AG04450 (cell line): ENCODE data around the gene PLAGL1. TPM values are rescaled to one million over a fixed set of nuclear protein-coding genes. Genes with fewer than 3 reads are reported as not detected.

ENCODE experiments used
- CTCF ChIA-PET: fragments of 300-600, 350-600 bp; formaldehyde crosslinking; extraction: SDS; loops from one replicate; lab custom pipeline; 2022; ENCODE audit warnings: antibody characterized with exemption, inconsistent platforms; lab: Charles Lee
- POLR2A ChIA-PET: fragments of 350-600 bp; formaldehyde crosslinking; extraction: SDS; loops from one replicate; lab custom pipeline; 2021; ENCODE audit warnings: antibody characterized with exemption, inconsistent platforms; lab: Yijun Ruan, JAX
- DNase-seq: peaks from one replicate; pipeline ENCODE4 v3.0.0-alpha.2; 2011; ENCODE audit warnings: low read depth, low spot score
- H3K27ac ChIP-seq: one replicate; pipeline ENCODE4 v1.5.1; 2012; ENCODE audit warnings: low read depth, low read length, control low read depth
- H3K27me3 ChIP-seq: one replicate; pipeline ENCODE4 v1.6.0; 2012; ENCODE audit warnings: low read length; ENCODE audit not compliant: control insufficient read depth, insufficient read depth
- H3K4me3 ChIP-seq: 2 replicates; pipeline ENCODE4 v1.5.1; 2011; ENCODE audit warnings: mild to moderate bottlenecking, low read depth, low read length, control low read depth
- H3K9me3 ChIP-seq: 2 replicates; pipeline ENCODE4 v1.5.1; 2012; ENCODE audit warnings: low read length; ENCODE audit not compliant: control insufficient read depth, insufficient read depth
- CTCF ChIP-seq: IDR thresholded peaks from 2 replicates; pipeline ENCODE4 v1.5.1; 2011; ENCODE audit warnings: low read depth, low read length, control low read depth, inconsistent platforms
- polyA plus RNA-seq: library from polyadenylated mRNA; depleted of rRNA; stranded (reverse); fragments of >200 nt; gene quantifications from 2 replicates; pipeline ENCODE4 v1.2.3, GENCODE V29; 2011

The PLAGL1 gene
- polyA plus RNA-seq, 1 experiment = 31.6 TPM

GRCh38 chr6:143957679-143958274 lies 50.3 kb downstream of the PLAGL1 start:
- ChIA-PET POLR2A (no interaction called here), CTCF (interaction anchor here (1.1 to 2.7 kb wide), 2 partner anchors 18 kb away, joined by 3 to 9 read pairs; no protein-coding TSS in a partner anchor)
- no peak for DNase-seq
- H3K27ac ChIP-seq = no peak overlapping the region
- H3K9me3 ChIP-seq = no peaks in the 10 kb centered on the region
- TF ChIP-seq CTCF = no peak
- no peak overlapping the region for H3K4me3 ChIP-seq
- H3K27me3 ChIP-seq = peaks cover 11% of the 10 kb centered on the region

- POLR2A ChIA-PET = no interaction called here
- H3K4me3 ChIP-seq = no peak overlapping the region
- DNase-seq = no peak
- CTCF ChIA-PET = interaction anchor here (2.7 kb wide), 1 partner anchor 16 kb away, joined by 9 read pairs; no protein-coding TSS in a partner anchor
- no peaks in the 10 kb centered on the region for H3K9me3 ChIP-seq
- peaks cover 10% of the 10 kb centered on the region for H3K27me3 ChIP-seq
- no peak overlapping the region for H3K27ac ChIP-seq
- no peak for TF ChIP-seq CTCF
Observed at GRCh38 chr6:143955971-143956370, 52.1 kb downstream of the PLAGL1 start.

- no peak for TF ChIP-seq CTCF
- POLR2A ChIA-PET = no interaction called here
- Histone ChIP-seq H3K27me3 (peaks cover 2% of the 10 kb centered on the region), H3K9me3 (no peaks in the 10 kb centered on the region), H3K27ac (no peak overlapping the region), H3K4me3 (no peak overlapping the region)
- no peak for DNase-seq
- CTCF ChIA-PET = interaction anchor here (1.8 kb wide), 1 partner anchor 9 kb away, joined by 6 read pairs; no protein-coding TSS in a partner anchor
Observed at GRCh38 chr6:143953922-143954321, 54.1 kb downstream of the PLAGL1 start.

DNA sequence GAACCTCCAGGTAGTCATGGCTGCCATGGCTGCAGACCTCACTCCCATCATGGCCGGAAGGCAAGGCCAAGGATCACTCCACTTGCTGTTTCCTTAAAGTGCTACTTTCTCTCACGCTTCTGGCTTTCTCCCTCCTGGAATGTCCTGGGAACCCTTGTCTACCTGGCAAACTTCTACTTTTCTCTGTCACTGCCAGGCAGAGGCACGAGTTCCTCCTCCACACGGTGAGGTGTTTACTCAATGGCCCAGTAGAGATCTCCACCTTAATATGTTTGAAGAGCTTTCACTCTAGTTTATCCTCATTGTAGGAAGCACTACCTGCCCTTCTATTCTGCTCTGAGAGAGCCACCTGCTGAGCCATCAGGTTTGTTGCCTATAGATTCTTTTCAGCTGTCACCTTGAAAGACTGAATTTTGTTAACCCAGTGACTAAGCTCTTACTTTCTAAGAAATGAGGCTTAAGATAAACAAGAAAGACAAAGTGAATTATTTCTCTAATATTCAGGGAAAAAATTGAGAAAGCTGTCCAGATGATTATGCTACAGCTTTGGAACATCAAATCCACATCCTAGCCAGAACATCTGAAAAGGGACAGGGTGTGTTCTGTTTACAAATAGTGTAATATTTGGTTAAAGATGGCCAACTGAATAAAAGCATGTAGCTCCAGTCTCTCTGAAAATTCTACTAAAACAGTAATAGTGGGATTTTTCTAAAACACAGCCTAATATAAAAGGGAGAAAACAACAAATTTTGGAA lies 54.9 kb downstream of the PLAGL1 start:
- H3K4me3 ChIP-seq = no peak overlapping the region
- H3K27me3 ChIP-seq = no peaks in the 10 kb centered on the region
- ChIA-PET POLR2A (no interaction called here), CTCF (interaction anchor here (1.8 kb wide), 1 partner anchor 10 kb away, joined by 6 read pairs; no protein-coding TSS in a partner anchor)
- DNase-seq = no peak
- H3K27ac ChIP-seq = no peak overlapping the region
- no peaks in the 10 kb centered on the region; the same call in 1 of the 2 replicates for H3K9me3 ChIP-seq
- TF ChIP-seq CTCF = no peak
